HepG2 (cell line): ENCODE data around the gene KRTAP9-9. TPM values are rescaled to one million over a fixed set of nuclear protein-coding genes. Genes with fewer than 3 reads are reported as not detected.

ENCODE experiments used
- ATAC-seq: fragments of 200-7000 bp; cut with Tn5 transposase; 3 replicates; pipeline ENCODE4 v1.9.1; 2020; ENCODE audit warnings: mild to moderate bottlenecking, moderate library complexity
- BruUV-seq: library from RNA; stranded (reverse); fragments of 400-500 nt; replicated peaks from 2 replicates; lab custom pipeline; 2021; lab: Mats Ljungman, UMichigan
- CTCF ChIA-PET: fragments of 300-600 bp; formaldehyde crosslinking; extraction: SDS; loops from one replicate; lab custom pipeline; 2021; ENCODE audit warnings: low total read pairs, inconsistent platforms, low intra/inter-chr PET ratio; lab: Yijun Ruan, JAX
- POLR2A ChIA-PET: fragments of 350-600 bp; sonication (Branson Sonifier 250); formaldehyde crosslinking; loops from one replicate; lab custom pipeline; 2020; ENCODE audit warnings: antibody characterized with exemption, inconsistent platforms; lab: Yijun Ruan, JAX
- DNase-seq: peaks from one replicate; pipeline ENCODE4 v3.0.0-alpha.2; 2015; ENCODE audit warnings: low spot score
- FAIRE-seq: peaks from 3 replicates; lab custom pipeline; 2011; peaks lifted over from hg19 to GRCh38; lab: Jason Lieb, UNC
- H2AFZ ChIP-seq: one replicate; pipeline ENCODE4 v1.6.1; 2011; ENCODE audit warnings: low read length, inconsistent platforms
- H3K27ac ChIP-seq: fragments of 300-600 bp; 3 replicates; pipeline ENCODE4 v1.8.0; 2011; ENCODE audit warnings: mixed run types, mild to moderate bottlenecking, mixed read lengths, low read length, inconsistent platforms; ENCODE audit not compliant: insufficient read depth; ENCODE audit errors: extremely low read length
- H3K27me3 ChIP-seq, 2 experiments: fragments of 200-600 bp in 1 of 2; 2 replicates in 1 of 2; 3 replicates in 1 of 2; pipeline versions ENCODE4 v1.6.0 to v1.8.0; 2011; ENCODE audit warnings: low read length in 2 of 2, mild to moderate bottlenecking in 2 of 2, moderate library complexity in 2 of 2, inconsistent platforms in 1 of 2; ENCODE audit not compliant: insufficient read depth in 2 of 2, control insufficient read depth in 1 of 2
- H3K36me3 ChIP-seq, 2 experiments: fragments of 200-600 bp in 1 of 2; replicated peaks in 1 of 2; 2 replicates in 1 of 2; 3 replicates in 1 of 2; pipeline versions ENCODE4 v1.5.1 to v1.8.0; 2011; ENCODE audit warnings: low read length in 2 of 2, inconsistent platforms in 1 of 2; ENCODE audit not compliant: insufficient read depth in 2 of 2, control insufficient read depth in 1 of 2
- H3K4me1 ChIP-seq: 2 replicates; pipeline ENCODE4 v1.5.1; 2012; ENCODE audit warnings: low read length, inconsistent platforms; ENCODE audit not compliant: insufficient read depth
- H3K4me2 ChIP-seq: 2 replicates; pipeline ENCODE4 v1.6.0; 2011; ENCODE audit warnings: low read depth, low read length, inconsistent platforms
- H3K4me3 ChIP-seq, 3 experiments: fragments of 200-600 bp in 1 of 3; sonication (generic), shearing (Covaris generic) in 1 of 3; replicated peaks in 1 of 3; 2 replicates each; pipeline ENCODE4 v1.5.1; 2011 to 2016; ENCODE audit warnings: low read length in 3 of 3, inconsistent platforms in 2 of 3, low read depth in 2 of 3, mild to moderate bottlenecking in 2 of 3, control low read depth in 1 of 3, mixed read lengths in 1 of 3; ENCODE audit not compliant: insufficient read depth in 1 of 3
- H3K79me2 ChIP-seq: one replicate; pipeline ENCODE4 v1.6.1; 2011; ENCODE audit warnings: low read length, inconsistent platforms; ENCODE audit not compliant: insufficient read depth
- H3K9ac ChIP-seq: 2 replicates; pipeline ENCODE4 v1.6.0; 2011; ENCODE audit warnings: mild to moderate bottlenecking, low read depth, low read length, inconsistent platforms; ENCODE audit not compliant: insufficient read depth
- H3K9me3 ChIP-seq: 2 replicates; pipeline ENCODE4 v1.5.1; 2012; ENCODE audit warnings: mild to moderate bottlenecking, low read length
- H4K20me1 ChIP-seq: 2 replicates; pipeline ENCODE4 v1.6.0; 2011; ENCODE audit warnings: inconsistent platforms, mild to moderate bottlenecking, low read length, moderate library complexity; ENCODE audit not compliant: insufficient read depth
- HHEX ChIP-seq: IDR thresholded peaks from 2 replicates; pipeline ENCODE4 v1.6.1; 2016; ENCODE audit warnings: control low read depth
- HNRNPH1 ChIP-seq: fragments of 200-400 bp; formaldehyde crosslinking; optimal IDR thresholded peaks from 2 replicates; pipeline ENCODE3; 2017; ENCODE audit warnings: mild to moderate bottlenecking, low read depth, low read length
- HNRNPL ChIP-seq: fragments of 200-400 bp; formaldehyde crosslinking; IDR thresholded peaks from 2 replicates; pipeline ENCODE4 v1.6.1; 2017; ENCODE audit warnings: mild to moderate bottlenecking, low read depth, low read length
- KLF9 ChIP-seq: IDR thresholded peaks from 2 replicates; pipeline ENCODE4 v1.6.1; 2016; ENCODE audit warnings: low read depth
- MXI1 ChIP-seq: IDR thresholded peaks from 3 replicates; pipeline ENCODE4 v1.6.1; 2012; ENCODE audit warnings: low read depth, low read length, inconsistent platforms, borderline replicate concordance
- NR3C1 ChIP-seq: sonication (generic); formaldehyde crosslinking; IDR thresholded peaks from 2 replicates; pipeline ENCODE4 v1.4.0; 2020; ENCODE audit warnings: missing genetic modification reagents
- RAD51 ChIP-seq: fragments of 450-650 bp; IDR thresholded peaks from 2 replicates; pipeline ENCODE4 v1.6.1; 2016; ENCODE audit warnings: borderline replicate concordance
- SALL2 ChIP-seq: sonication (generic); formaldehyde crosslinking; IDR thresholded peaks from 2 replicates; pipeline ENCODE4 v1.8.1; 2023; ENCODE audit warnings: mild to moderate bottlenecking, missing genetic modification reagents, inconsistent platforms
- SKI ChIP-seq: fragments of 450-650 bp; IDR thresholded peaks from one replicate; pipeline ENCODE4 v1.6.1; 2018; ENCODE audit warnings: mild to moderate bottlenecking; ENCODE audit not compliant: partially characterized antibody
- TBP ChIP-seq: sonication (generic); formaldehyde crosslinking; IDR thresholded peaks from 2 replicates; pipeline ENCODE4 v1.5.0; 2020; ENCODE audit warnings: missing genetic modification reagents
- ZNF256 ChIP-seq: sonication (generic); formaldehyde crosslinking; conservative IDR thresholded peaks from 2 replicates; pipeline ENCODE4 v1.4.0; 2020; ENCODE audit warnings: missing genetic modification reagents
- ZNF274 ChIP-seq: sonication (generic); formaldehyde crosslinking; IDR thresholded peaks from 2 replicates; pipeline ENCODE4 v1.5.1; 2020; ENCODE audit warnings: mild to moderate bottlenecking, missing genetic modification reagents
- ZNF558 ChIP-seq: sonication (generic); formaldehyde crosslinking; IDR thresholded peaks from 2 replicates; pipeline ENCODE4 v1.9.0; 2022; ENCODE audit warnings: mild to moderate bottlenecking, missing genetic modification reagents, borderline replicate concordance
- ZNF709 ChIP-seq: sonication (generic); formaldehyde crosslinking; IDR thresholded peaks from 2 replicates; pipeline ENCODE4 v1.5.0; 2020; ENCODE audit warnings: mild to moderate bottlenecking, missing genetic modification reagents
- ZSCAN22 ChIP-seq: sonication (generic); formaldehyde crosslinking; IDR thresholded peaks from 2 replicates; pipeline ENCODE4 v1.4.0; 2020; ENCODE audit warnings: mild to moderate bottlenecking, missing genetic modification reagents
- WGBS: methylation state at CpG from one replicate; pipeline ENCODE4 v1.1.6; 2017; ENCODE audit warnings: low lambda C conversion rate; 5-methylcytosine and 5-hydroxymethylcytosine counted together
- in situ Hi-C: cut with HindIII; loops from 2 replicates; pipeline ENCODE4 v1.10.0; 2017; ENCODE audit warnings: low pct_unique_long_range_greater_than_20kb; ENCODE audit not compliant: extremely low pct_ligation_motif_present
- intact Hi-C: fragments of 100-400 bp; cut with micrococcal nuclease; formaldehyde crosslinking; loops from one replicate; pipeline ENCODE4 v1.10.0; 2022; ENCODE audit not compliant: unreplicated experiment
- polyA plus RNA-seq, 8 experiments: library from polyadenylated mRNA; depleted of rRNA in 3 of 8; stranded (reverse) in 7 of 8; unstranded in 1 of 8; fragments of >200 nt; fragmentation: Illumina TruSeq in 4 of 8; extraction: Trizol in 4 of 8; gene quantifications; 2 replicates each; pipeline versions ENCODE4 v1.2.1 to v1.2.3, GENCODE V29; 2011 to 2016; ENCODE audit warnings: low read depth in 4 of 8, missing spikeins in 1 of 8, mixed read lengths in 1 of 8; ENCODE audit not compliant: insufficient read depth in 1 of 8
- total RNA-seq, 5 experiments: library from RNA; depleted of rRNA; stranded (reverse); fragments of >200 nt; fragmentation: Illumina TruSeq; extraction: Trizol; gene quantifications; 2 replicates each; pipeline ENCODE4 v1.2.3, GENCODE V29; 2016; ENCODE audit warnings: low read depth in 1 of 5
- TF ChIP-seq, protein P1 (sequence below): sonication (generic); formaldehyde crosslinking; IDR thresholded peaks from 2 replicates; pipeline ENCODE4 v1.5.0; 2020; ENCODE audit warnings: missing genetic modification reagents
- TF ChIP-seq, protein P2 (sequence below): sonication (generic); formaldehyde crosslinking; conservative IDR thresholded peaks from 2 replicates; pipeline ENCODE4 v1.8.0; 2022; ENCODE audit warnings: missing genetic modification reagents
- TF ChIP-seq, protein P3 (sequence below), 2 experiments: sonication (generic) in 1 of 2; formaldehyde crosslinking in 1 of 2; IDR thresholded peaks; 2 replicates each; pipeline versions ENCODE4 v1.5.1 to v1.6.1; 2011 to 2020; ENCODE audit warnings: borderline replicate concordance in 1 of 2, low read depth in 1 of 2, low read length in 1 of 2, mild to moderate bottlenecking in 1 of 2, missing genetic modification reagents in 1 of 2, moderate library complexity in 1 of 2
- TF ChIP-seq, protein P4 (sequence below): IDR thresholded peaks from 2 replicates; pipeline ENCODE4 v1.6.1; 2016; ENCODE audit warnings: low read depth

The KRTAP9-9 gene
- total and polyA plus RNA-seq, 2 of the 13 experiments (the other 11 are each of a cell fraction or from before 2014, with no cell fraction given) = not detected

DNA sequence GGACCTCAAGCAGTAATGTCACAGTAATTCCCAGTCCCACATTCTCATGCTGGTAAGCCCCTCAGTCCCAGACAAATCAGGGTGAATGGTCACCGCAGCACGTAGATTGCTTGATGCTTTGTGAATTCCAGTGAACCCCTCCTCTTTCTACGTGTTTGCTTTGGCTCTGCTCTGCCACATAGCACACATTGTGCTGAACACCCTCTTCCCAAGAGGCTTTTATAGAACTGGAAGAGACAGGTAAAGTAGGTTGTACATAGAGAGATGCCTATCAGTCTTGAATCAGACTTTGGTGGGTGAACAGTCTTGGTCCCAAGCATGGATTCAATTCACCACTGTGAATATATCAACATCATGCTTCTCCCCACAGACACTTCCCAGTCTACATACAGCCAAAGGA lies 9.4 kb downstream of the KRTAP9-9 start:
- ATAC-seq = no peak
- no TSS peak for BruUV-seq
- intact Hi-C loops = no loop called here
- POLR2A ChIA-PET = no interaction called here
- no peaks in the 10 kb centered on the region for H3K36me3 ChIP-seq
- TF ChIP-seq ZNF558 (no peak), MXI1 (no peak), RAD51 (no peak), KLF9 (CRISPR knock-in tag) (no peak), HHEX (CRISPR knock-in tag) (no peak), SALL2 (CRISPR knock-in tag) (no peak), HNRNPH1 (no peak), ZNF709 (no peak), HNRNPL (no peak), NR3C1 (CRISPR knock-in tag) (no peak), ZNF274 (CRISPR knock-in tag) (no peak), SKI (no peak), ZSCAN22 (no peak), TBP (CRISPR knock-in tag) (no peak), ZNF256 (CRISPR knock-in tag) (no peak)
- TF ChIP-seq, protein P1, sequence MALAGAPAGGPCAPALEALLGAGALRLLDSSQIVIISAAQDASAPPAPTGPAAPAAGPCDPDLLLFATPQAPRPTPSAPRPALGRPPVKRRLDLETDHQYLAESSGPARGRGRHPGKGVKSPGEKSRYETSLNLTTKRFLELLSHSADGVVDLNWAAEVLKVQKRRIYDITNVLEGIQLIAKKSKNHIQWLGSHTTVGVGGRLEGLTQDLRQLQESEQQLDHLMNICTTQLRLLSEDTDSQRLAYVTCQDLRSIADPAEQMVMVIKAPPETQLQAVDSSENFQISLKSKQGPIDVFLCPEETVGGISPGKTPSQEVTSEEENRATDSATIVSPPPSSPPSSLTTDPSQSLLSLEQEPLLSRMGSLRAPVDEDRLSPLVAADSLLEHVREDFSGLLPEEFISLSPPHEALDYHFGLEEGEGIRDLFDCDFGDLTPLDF (CRISPR knock-in tag) = no peak
- TF ChIP-seq, protein P2, sequence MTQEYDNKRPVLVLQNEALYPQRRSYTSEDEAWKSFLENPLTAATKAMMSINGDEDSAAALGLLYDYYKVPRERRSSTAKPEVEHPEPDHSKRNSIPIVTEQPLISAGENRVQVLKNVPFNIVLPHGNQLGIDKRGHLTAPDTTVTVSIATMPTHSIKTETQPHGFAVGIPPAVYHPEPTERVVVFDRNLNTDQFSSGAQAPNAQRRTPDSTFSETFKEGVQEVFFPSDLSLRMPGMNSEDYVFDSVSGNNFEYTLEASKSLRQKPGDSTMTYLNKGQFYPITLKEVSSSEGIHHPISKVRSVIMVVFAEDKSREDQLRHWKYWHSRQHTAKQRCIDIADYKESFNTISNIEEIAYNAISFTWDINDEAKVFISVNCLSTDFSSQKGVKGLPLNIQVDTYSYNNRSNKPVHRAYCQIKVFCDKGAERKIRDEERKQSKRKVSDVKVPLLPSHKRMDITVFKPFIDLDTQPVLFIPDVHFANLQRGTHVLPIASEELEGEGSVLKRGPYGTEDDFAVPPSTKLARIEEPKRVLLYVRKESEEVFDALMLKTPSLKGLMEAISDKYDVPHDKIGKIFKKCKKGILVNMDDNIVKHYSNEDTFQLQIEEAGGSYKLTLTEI (CRISPR knock-in tag) = no peak
- TF ChIP-seq, protein P3, sequence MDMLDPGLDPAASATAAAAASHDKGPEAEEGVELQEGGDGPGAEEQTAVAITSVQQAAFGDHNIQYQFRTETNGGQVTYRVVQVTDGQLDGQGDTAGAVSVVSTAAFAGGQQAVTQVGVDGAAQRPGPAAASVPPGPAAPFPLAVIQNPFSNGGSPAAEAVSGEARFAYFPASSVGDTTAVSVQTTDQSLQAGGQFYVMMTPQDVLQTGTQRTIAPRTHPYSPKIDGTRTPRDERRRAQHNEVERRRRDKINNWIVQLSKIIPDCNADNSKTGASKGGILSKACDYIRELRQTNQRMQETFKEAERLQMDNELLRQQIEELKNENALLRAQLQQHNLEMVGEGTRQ (IDR thresholded peaks at IDR 0.05; ENCODE audit: low read depth, low read length) = no peak
- TF ChIP-seq, protein P3 (CRISPR knock-in tag; IDR thresholded peaks at IDR 0.05; ENCODE audit: borderline replicate concordance) = no peak
- TF ChIP-seq, protein P4, sequence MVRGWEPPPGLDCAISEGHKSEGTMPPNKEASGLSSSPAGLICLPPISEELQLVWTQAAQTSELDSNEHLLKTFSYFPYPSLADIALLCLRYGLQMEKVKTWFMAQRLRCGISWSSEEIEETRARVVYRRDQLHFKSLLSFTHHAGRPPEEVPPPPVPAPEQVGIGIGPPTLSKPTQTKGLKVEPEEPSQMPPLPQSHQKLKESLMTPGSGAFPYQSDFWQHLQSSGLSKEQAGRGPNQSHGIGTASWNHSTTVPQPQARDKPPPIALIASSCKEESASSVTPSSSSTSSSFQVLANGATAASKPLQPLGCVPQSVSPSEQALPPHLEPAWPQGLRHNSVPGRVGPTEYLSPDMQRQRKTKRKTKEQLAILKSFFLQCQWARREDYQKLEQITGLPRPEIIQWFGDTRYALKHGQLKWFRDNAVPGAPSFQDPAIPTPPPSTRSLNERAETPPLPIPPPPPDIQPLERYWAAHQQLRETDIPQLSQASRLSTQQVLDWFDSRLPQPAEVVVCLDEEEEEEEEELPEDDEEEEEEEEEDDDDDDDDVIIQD = no peak
- TF ChIP-seq, all 625 proteins: peak for 0
- Histone ChIP-seq H3K4me1 (no peaks in the 10 kb centered on the region), H3K79me2 (no peaks in the 10 kb centered on the region), H3K4me3 (no peak overlapping the region), H3K27me3 (no peaks in the 10 kb centered on the region; a peak in 1 of 5 replicates), H3K4me2 (no peak overlapping the region), H3K9ac (no peak overlapping the region), H3K9me3 (no peaks in the 10 kb centered on the region), H3K27ac (no peak overlapping the region), H2AFZ (no peak overlapping the region), H4K20me1 (no peaks in the 10 kb centered on the region)
- 24% methylated on average over 3 of the region's 3 CpGs for WGBS
- in situ Hi-C loops = no loop called here
- FAIRE-seq (no peak), DNase-seq (no peak)
- CTCF ChIA-PET = no interaction called here
